ENCODE results near the gene ACOT7.

The ACOT7 gene

GRCh38 chr1:6292102-6292501, 101.5 kb downstream of the ACOT7 start:
- no peaks in the 10 kb centered on the region for H3K36me3 ChIP-seq (replicated peaks)
- H3K27ac ChIP-seq: no peak overlapping the region
- TF ChIP-seq, protein P1, sequence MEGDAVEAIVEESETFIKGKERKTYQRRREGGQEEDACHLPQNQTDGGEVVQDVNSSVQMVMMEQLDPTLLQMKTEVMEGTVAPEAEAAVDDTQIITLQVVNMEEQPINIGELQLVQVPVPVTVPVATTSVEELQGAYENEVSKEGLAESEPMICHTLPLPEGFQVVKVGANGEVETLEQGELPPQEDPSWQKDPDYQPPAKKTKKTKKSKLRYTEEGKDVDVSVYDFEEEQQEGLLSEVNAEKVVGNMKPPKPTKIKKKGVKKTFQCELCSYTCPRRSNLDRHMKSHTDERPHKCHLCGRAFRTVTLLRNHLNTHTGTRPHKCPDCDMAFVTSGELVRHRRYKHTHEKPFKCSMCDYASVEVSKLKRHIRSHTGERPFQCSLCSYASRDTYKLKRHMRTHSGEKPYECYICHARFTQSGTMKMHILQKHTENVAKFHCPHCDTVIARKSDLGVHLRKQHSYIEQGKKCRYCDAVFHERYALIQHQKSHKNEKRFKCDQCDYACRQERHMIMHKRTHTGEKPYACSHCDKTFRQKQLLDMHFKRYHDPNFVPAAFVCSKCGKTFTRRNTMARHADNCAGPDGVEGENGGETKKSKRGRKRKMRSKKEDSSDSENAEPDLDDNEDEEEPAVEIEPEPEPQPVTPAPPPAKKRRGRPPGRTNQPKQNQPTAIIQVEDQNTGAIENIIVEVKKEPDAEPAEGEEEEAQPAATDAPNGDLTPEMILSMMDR (IDR thresholded peaks at IDR 0.05; ENCODE audit: low read depth, low read length, missing control alignments): no peak
- no peak for DNase-seq
- in situ Hi-C loops (cut with HindIII; ENCODE audit: low pct_ligation_motif_present, low sequenced_read_pairs): no loop called here
- no peaks in the 10 kb centered on the region for H3K27me3 ChIP-seq (replicated peaks)
- H3K4me3 ChIP-seq (ENCODE audit: low read depth, low read length): no peak overlapping the region

DNA sequence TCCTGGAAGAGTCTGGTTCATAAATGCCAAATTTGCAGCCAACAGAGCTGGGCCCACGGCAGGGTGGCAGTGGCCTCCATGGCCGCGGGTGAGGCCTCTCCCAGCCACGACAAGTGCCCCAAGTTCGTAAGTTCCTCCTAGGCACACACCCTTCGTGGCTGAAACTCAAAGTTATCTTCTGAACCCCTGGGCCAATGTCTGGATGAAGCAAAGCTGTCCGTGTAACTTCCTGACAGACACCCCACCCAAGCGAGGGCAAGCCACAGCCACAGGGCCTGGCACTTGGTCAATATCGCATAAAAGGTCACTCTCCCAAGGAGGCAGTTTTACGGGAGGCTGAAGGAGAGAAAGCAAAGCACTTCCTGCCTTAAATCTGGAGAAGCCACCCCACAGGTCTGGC, 104.9 kb downstream of the ACOT7 start:
- Histone ChIP-seq H3K4me3 (ENCODE audit: low read depth, low read length) (no peak overlapping the region), H3K27ac (no peak overlapping the region), H3K27me3 (replicated peaks) (no peaks in the 10 kb centered on the region), H3K36me3 (replicated peaks) (no peaks in the 10 kb centered on the region)
- TF ChIP-seq, protein P1 (IDR thresholded peaks at IDR 0.05; ENCODE audit: low read depth, low read length, missing control alignments): no peak
- in situ Hi-C loops (cut with HindIII; ENCODE audit: low pct_ligation_motif_present, low sequenced_read_pairs): no loop called here
- no peak for DNase-seq

- no peak overlapping the region for H3K4me3 ChIP-seq (ENCODE audit: low read depth, low read length)
- H3K36me3 ChIP-seq (replicated peaks): no peaks in the 10 kb centered on the region
- in situ Hi-C loops (cut with HindIII; ENCODE audit: low pct_ligation_motif_present, low sequenced_read_pairs): no loop called here
- no peak for DNase-seq
- H3K27me3 ChIP-seq (replicated peaks): no peaks in the 10 kb centered on the region
- H3K27ac ChIP-seq: no peak overlapping the region
- TF ChIP-seq, protein P1 (IDR thresholded peaks at IDR 0.05; ENCODE audit: low read depth, low read length, missing control alignments): no peak
Observed at GRCh38 chr1:6288026-6288425, 105.5 kb downstream of the ACOT7 start.

GRCh38 chr1:6287431-6287886, 106.1 kb downstream of the ACOT7 start:
- in situ Hi-C loops (cut with HindIII; ENCODE audit: low pct_ligation_motif_present, low sequenced_read_pairs): no loop called here
- no peak overlapping the region for H3K27ac ChIP-seq
- no peaks in the 10 kb centered on the region for H3K27me3 ChIP-seq (replicated peaks)
- H3K36me3 ChIP-seq (replicated peaks): no peaks in the 10 kb centered on the region
- no peak for DNase-seq
- H3K4me3 ChIP-seq (ENCODE audit: low read depth, low read length): no peak overlapping the region
- TF ChIP-seq, protein P1 (IDR thresholded peaks at IDR 0.05; ENCODE audit: low read depth, low read length, missing control alignments): no peak

GRCh38 chr1:6287029-6287428, 106.5 kb downstream of the ACOT7 start:
- H3K36me3 ChIP-seq (replicated peaks): no peaks in the 10 kb centered on the region
- H3K4me3 ChIP-seq (ENCODE audit: low read depth, low read length): no peak overlapping the region
- in situ Hi-C loops (cut with HindIII; ENCODE audit: low pct_ligation_motif_present, low sequenced_read_pairs): no loop called here
- TF ChIP-seq, protein P1 (IDR thresholded peaks at IDR 0.05; ENCODE audit: low read depth, low read length, missing control alignments): no peak
- no peak for DNase-seq
- no peaks in the 10 kb centered on the region for H3K27me3 ChIP-seq (replicated peaks)
- H3K27ac ChIP-seq: no peak overlapping the region

GRCh38 chr1:6286266-6286665, 107.3 kb downstream of the ACOT7 start:
- Histone ChIP-seq H3K27me3 (replicated peaks) (no peaks in the 10 kb centered on the region), H3K36me3 (replicated peaks) (no peaks in the 10 kb centered on the region), H3K27ac (no peak overlapping the region), H3K4me3 (ENCODE audit: low read depth, low read length) (no peak overlapping the region)
- DNase-seq: no peak
- TF ChIP-seq, protein P1 (IDR thresholded peaks at IDR 0.05; ENCODE audit: low read depth, low read length, missing control alignments): no peak
- in situ Hi-C loops (cut with HindIII; ENCODE audit: low pct_ligation_motif_present, low sequenced_read_pairs): no loop called here
